Nucleus accumbens (tissue), 56 donors: Measurements from ENCODE around the gene SRGAP2B.
"Not testable (repeated sequence)": the region's sequence is repeated elsewhere in the genome, so short reads cannot be mapped to it uniquely, and the experiment has no call there.

Experiments used
- DNase-seq, 56 donors: peaks; one replicate each; lab custom pipeline; 2025; lab: John Stamatoyannopoulos, UW

SRGAP2B gene

GRCh38 chr1:144961604-144962583 is 133.2 kb downstream of the SRGAP2B start:
- DNase-seq, result not testable (repeated sequence)

GRCh38 chr1:144960929-144961488 is 134.1 kb downstream of the SRGAP2B start:
- DNase-seq, result not testable (repeated sequence)

- not testable (repeated sequence) for DNase-seq
Measured at GRCh38 chr1:144948390-144948789, 146.7 kb downstream of the SRGAP2B start.

GRCh38 chr1:144947495-144947894 is 147.6 kb downstream of the SRGAP2B start:
- DNase-seq, result not testable (repeated sequence)

GRCh38 chr1:144946525-144947480 is 148.3 kb downstream of the SRGAP2B start:
- DNase-seq, result not testable (repeated sequence)

- DNase-seq, result not testable (repeated sequence)
Measured at GRCh38 chr1:144941710-144942109, 153.4 kb downstream of the SRGAP2B start.

- not testable (repeated sequence) for DNase-seq
Measured at GRCh38 chr1:144940054-144940453, 155.1 kb downstream of the SRGAP2B start.

GRCh38 chr1:144938627-144939026 is 156.5 kb downstream of the SRGAP2B start:
- not testable (repeated sequence) for DNase-seq

- DNase-seq, result not testable (repeated sequence)
Measured at GRCh38 chr1:144936186-144936732, 158.9 kb downstream of the SRGAP2B start.

GRCh38 chr1:144935310-144935709 is 159.8 kb downstream of the SRGAP2B start:
- DNase-seq, result not testable (repeated sequence)

GRCh38 chr1:144933014-144933413 is 162.1 kb downstream of the SRGAP2B start:
- not testable (repeated sequence) for DNase-seq

- DNase-seq, result peak in 1 of 56 donors; percentile 5
Measured at GRCh38 chr1:144932153-144932552, 163.0 kb downstream of the SRGAP2B start.

GRCh38 chr1:144931553-144931952 is 163.6 kb downstream of the SRGAP2B start:
- not testable (repeated sequence) for DNase-seq

- DNase-seq, result not testable (repeated sequence)
Measured at GRCh38 chr1:144930085-144930777, 164.9 kb downstream of the SRGAP2B start.

GRCh38 chr1:144927292-144927691 is 167.8 kb downstream of the SRGAP2B start:
- not testable (repeated sequence) for DNase-seq

GRCh38 chr1:144923640-144924039 is 171.5 kb downstream of the SRGAP2B start:
- not testable (repeated sequence) for DNase-seq

GRCh38 chr1:144922785-144923184 is 172.3 kb downstream of the SRGAP2B start:
- not testable (repeated sequence) for DNase-seq

- not testable (repeated sequence) for DNase-seq
Measured at GRCh38 chr1:144919106-144919505, 176.0 kb downstream of the SRGAP2B start.

GRCh38 chr1:144918027-144918603 is 177.0 kb downstream of the SRGAP2B start:
- not testable (repeated sequence) for DNase-seq
